PC-9 (cell line): ENCODE data around the gene CBLB.

Experiments used
- CTCF ChIP-seq: fragments of 200-600 bp; sonication (generic); conservative IDR thresholded peaks from 2 replicates; pipeline ENCODE4 v1.6.1; 2017; ENCODE audit warnings: mixed run types, antibody characterized with exemption, mild to moderate bottlenecking, moderate library complexity
- EZH2 ChIP-seq: fragments of 200-600 bp; sonication (generic); IDR thresholded peaks from 2 replicates; pipeline ENCODE4 v1.8.0; 2017; ENCODE audit warnings: antibody characterized with exemption, low read depth

DNA sequence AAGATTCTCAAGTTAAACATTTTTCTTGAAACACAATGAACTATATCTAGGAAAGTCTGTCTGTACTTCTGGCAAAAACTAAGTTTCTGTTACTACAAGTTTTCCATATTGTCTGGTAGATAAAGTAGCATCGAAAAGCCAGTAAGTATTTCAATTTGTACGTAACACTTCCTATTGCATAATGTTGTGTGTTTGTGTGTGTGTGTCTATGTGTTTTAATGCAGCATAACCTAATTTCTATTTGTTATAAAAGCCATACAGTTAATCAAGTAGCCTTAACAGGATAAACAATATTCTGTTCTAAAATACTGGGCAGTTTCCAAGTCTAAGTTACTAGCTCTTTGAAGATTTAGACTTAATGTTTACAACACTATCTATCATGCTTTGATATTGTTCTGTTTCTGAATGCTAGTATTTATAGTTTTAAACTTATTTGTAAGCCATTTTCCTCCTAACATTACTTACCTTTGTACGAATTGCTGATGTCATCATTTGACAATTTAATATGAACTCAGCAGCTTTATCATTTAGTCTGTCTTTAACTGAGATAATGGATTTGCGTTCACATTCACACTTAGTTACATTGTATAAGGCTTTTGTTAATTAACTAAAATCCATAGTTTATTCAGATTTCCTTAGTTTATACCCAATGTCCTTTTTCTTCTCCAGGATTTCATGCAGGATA is 163.9 kb downstream of the CBLB start:
- TF ChIP-seq CTCF (no peak), EZH2 (no peak)
